ENCODE results near the gene HOXD13. TPM values are rescaled to one million over a fixed set of nuclear protein-coding genes. Genes with fewer than 3 reads are reported as not detected.

HOXD13 gene
- total and polyA plus RNA-seq, 3 experiments from 2014 or later: not detected

DNA sequence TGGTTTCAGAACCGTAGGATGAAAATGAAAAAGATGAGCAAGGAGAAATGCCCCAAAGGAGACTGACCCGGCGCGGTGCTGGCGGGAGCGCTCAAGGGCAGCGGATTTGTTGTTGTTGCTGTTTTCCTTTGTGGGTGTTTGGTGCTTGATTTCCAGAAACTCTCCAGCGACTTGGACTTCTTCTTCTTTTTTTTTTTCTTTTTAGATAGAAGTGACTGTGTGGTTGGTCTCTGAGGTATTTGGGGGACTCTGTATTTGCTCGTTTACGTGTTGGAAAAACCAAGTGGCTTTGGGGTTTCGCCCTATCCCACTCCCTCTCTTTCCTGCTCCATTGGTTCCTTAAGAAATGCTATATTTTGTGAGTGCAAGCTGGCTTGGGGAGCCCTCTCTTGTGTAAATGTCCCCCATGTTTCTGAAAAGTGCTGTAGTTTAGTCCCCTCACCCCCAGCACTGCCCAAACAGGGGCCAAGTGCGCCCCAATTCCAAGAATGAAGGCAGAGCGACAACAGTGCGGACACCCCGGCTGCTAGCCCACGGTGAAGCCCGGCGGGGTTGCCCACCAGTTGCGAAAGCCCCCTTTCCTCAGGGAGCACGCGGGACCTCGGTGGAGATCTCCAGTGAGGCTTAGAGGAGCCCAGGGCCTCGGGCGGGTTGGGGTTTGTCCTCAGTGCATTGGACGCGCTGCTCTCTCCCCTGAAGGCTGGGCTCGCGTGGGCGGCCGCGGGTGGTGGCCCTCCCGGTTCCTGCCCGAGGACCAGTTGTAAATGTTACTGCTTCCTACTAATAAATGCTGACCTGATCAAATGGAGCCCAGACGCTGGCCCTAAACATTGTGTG lies 31.8 kb downstream of the HOXD13 start:
- H3K4me3 ChIP-seq (ENCODE audit: low read length): no peak overlapping the region
- Mint-ChIP-seq H3K27me3 (peaks cover 84 to 88% of the 10 kb centered on the region in 2 donors), H3K36me3 (no peaks in the 10 kb centered on the region), H3K27ac (peak overlapping the region in 3 of 8 donors; percentile 42 to 87 (median 63)), H3K9me3 (peaks cover 0 to 21% (median 7%) of the 10 kb centered on the region in 5 donors), H3K4me1 (peaks cover 21 to 34% (median 26%) of the 10 kb centered on the region in 3 donors), H3K4me3 (peak overlapping the region in 5 of 7 donors; percentile 13 to 61 (median 59))
- peaks cover 13% of the 10 kb centered on the region for H3K4me1 ChIP-seq (ENCODE audit: insufficient read depth, low read length)
- H3K27me3 ChIP-seq (ENCODE audit: insufficient read depth, low read length, poor library complexity, severe bottlenecking): peaks cover 92% of the 10 kb centered on the region
- POLR2A ChIA-PET: no interaction called here
- CTCF ChIA-PET: interaction anchor here (1.0 to 6.0 kb wide), 3 partner anchors 331 to 1023 kb away, joined by 3 to 79 read pairs (median 32); no protein-coding TSS in a partner anchor
- no peak overlapping the region for H3K27ac ChIP-seq (ENCODE audit: low read depth, low read length)
- no peaks in the 10 kb centered on the region for H3K36me3 ChIP-seq (ENCODE audit: insufficient read depth, low read length)
- H3K9me3 ChIP-seq (ENCODE audit: low read length): no peaks in the 10 kb centered on the region
- DNase-seq: no peak

- Mint-ChIP-seq H3K4me3 (peak overlapping the region in 3 of 7 donors; percentile 2 to 34 (median 15)), H3K27me3 (peaks cover 77 to 80% of the 10 kb centered on the region in 2 donors), H3K4me1 (peaks cover 21 to 34% (median 26%) of the 10 kb centered on the region in 3 donors), H3K9me3 (peaks cover 0 to 18% (median 5%) of the 10 kb centered on the region in 5 donors), H3K27ac (peak overlapping the region in 2 of 8 donors; percentile 49 to 87), H3K36me3 (no peaks in the 10 kb centered on the region)
- CTCF ChIA-PET: interaction anchor here (1.0 to 6.0 kb wide), 4 partner anchors 330 to 1023 kb away, joined by 3 to 79 read pairs (median 20); no protein-coding TSS in a partner anchor
- H3K27ac ChIP-seq (ENCODE audit: low read depth, low read length): no peak overlapping the region
- POLR2A ChIA-PET: no interaction called here
- H3K4me3 ChIP-seq (ENCODE audit: low read length): no peak overlapping the region
- H3K9me3 ChIP-seq (ENCODE audit: low read length): no peaks in the 10 kb centered on the region
- peaks cover 14% of the 10 kb centered on the region for H3K4me1 ChIP-seq (ENCODE audit: insufficient read depth, low read length)
- DNase-seq: no peak
- H3K36me3 ChIP-seq (ENCODE audit: insufficient read depth, low read length): no peaks in the 10 kb centered on the region
- H3K27me3 ChIP-seq (ENCODE audit: insufficient read depth, low read length, poor library complexity, severe bottlenecking): peaks cover 85% of the 10 kb centered on the region
Measured at GRCh38 chr2:176124947-176125771, 32.6 kb downstream of the HOXD13 start.

DNA sequence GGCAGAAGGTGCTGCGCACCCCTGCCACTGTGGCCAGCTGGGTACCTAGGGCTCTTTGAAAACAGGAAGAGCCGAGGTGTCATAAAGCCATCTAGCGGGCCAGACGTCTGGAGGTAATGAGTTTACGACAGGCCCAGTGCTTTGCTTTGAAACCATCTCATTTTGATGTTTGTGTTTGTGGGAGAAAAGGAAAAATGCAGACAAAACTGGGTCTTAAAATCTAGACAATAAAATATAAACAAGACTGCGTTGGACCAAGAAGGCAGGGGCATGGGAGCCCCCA lies 33.2 kb downstream of the HOXD13 start:
- Mint-ChIP-seq H3K9me3 (peaks cover 0 to 18% (median 6%) of the 10 kb centered on the region in 5 donors), H3K4me3 (peak overlapping the region in 1 of 7 donors; percentile 15), H3K4me1 (peaks cover 21 to 36% (median 28%) of the 10 kb centered on the region in 3 donors), H3K27ac (peak overlapping the region in 1 of 8 donors; percentile 87), H3K27me3 (peaks cover 74 to 76% of the 10 kb centered on the region in 2 donors), H3K36me3 (no peaks in the 10 kb centered on the region)
- no peaks in the 10 kb centered on the region for H3K9me3 ChIP-seq (ENCODE audit: low read length)
- H3K36me3 ChIP-seq (ENCODE audit: insufficient read depth, low read length): no peaks in the 10 kb centered on the region
- no peak overlapping the region for H3K27ac ChIP-seq (ENCODE audit: low read depth, low read length)
- ChIA-PET POLR2A (no interaction called here), CTCF (interaction anchor here (1.0 to 6.0 kb wide), 4 partner anchors 330 to 1022 kb away, joined by 3 to 79 read pairs (median 20); no protein-coding TSS in a partner anchor)
- H3K27me3 ChIP-seq (ENCODE audit: insufficient read depth, low read length, poor library complexity, severe bottlenecking): peaks cover 84% of the 10 kb centered on the region
- peaks cover 14% of the 10 kb centered on the region for H3K4me1 ChIP-seq (ENCODE audit: insufficient read depth, low read length)
- DNase-seq: no peak
- no peak overlapping the region for H3K4me3 ChIP-seq (ENCODE audit: low read length)

GRCh38 chr2:176126929-176127773 lies 34.6 kb downstream of the HOXD13 start:
- H3K36me3 ChIP-seq (ENCODE audit: insufficient read depth, low read length): no peaks in the 10 kb centered on the region
- peak; percentile 49 to 72 (median 62) for DNase-seq
- H3K4me1 ChIP-seq (ENCODE audit: insufficient read depth, low read length): peaks cover 16% of the 10 kb centered on the region
- H3K9me3 Mint-ChIP-seq: peaks cover 4 to 25% (median 13%) of the 10 kb centered on the region in 5 donors
- no peak overlapping the region for H3K27ac ChIP-seq (ENCODE audit: low read depth, low read length)
- H3K27me3 Mint-ChIP-seq: peaks cover 76 to 79% of the 10 kb centered on the region in 2 donors
- no peaks in the 10 kb centered on the region for H3K9me3 ChIP-seq (ENCODE audit: low read length)
- peaks cover 83% of the 10 kb centered on the region for H3K27me3 ChIP-seq (ENCODE audit: insufficient read depth, low read length, poor library complexity, severe bottlenecking)
- H3K36me3 Mint-ChIP-seq: no peaks in the 10 kb centered on the region
- H3K27ac Mint-ChIP-seq: peak overlapping the region in 2 of 8 donors; percentile 46 to 87
- H3K4me3 Mint-ChIP-seq: peak overlapping the region in 1 of 7 donors; percentile 53
- POLR2A ChIA-PET: interaction anchor here (0.6 to 1.2 kb wide), 2 partner anchors 82 to 328 kb away, joined by 3 to 4 read pairs; no protein-coding TSS in a partner anchor
- CTCF ChIA-PET: interaction anchor here (0.6 to 6.0 kb wide), 32 partner anchors 13 to 1207 kb away, joined by 3 to 79 read pairs (median 4); no protein-coding TSS in a partner anchor
- H3K4me3 ChIP-seq (ENCODE audit: low read length): no peak overlapping the region
- peaks cover 31 to 49% (median 40%) of the 10 kb centered on the region in 3 donors for H3K4me1 Mint-ChIP-seq

DNA sequence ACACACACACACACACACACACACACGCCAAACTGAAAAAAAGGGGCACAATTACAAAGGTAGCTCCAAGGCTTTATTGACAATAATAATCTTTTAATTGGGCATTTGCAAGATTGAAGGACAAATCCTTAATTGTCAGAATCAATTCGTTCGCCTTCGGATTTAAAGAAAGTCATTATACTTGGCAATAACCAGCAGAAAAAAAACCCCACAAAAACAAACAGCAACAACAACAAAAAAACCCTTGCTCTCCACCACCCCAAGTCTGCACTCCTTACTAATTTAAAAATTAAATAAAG lies 35.2 kb downstream of the HOXD13 start:
- DNase-seq: no peak
- peaks cover 79 to 81% of the 10 kb centered on the region in 2 donors for H3K27me3 Mint-ChIP-seq
- Histone ChIP-seq H3K27me3 (ENCODE audit: insufficient read depth, low read length, poor library complexity, severe bottlenecking) (peaks cover 83% of the 10 kb centered on the region), H3K9me3 (ENCODE audit: low read length) (no peaks in the 10 kb centered on the region), H3K27ac (ENCODE audit: low read depth, low read length) (no peak overlapping the region), H3K4me1 (ENCODE audit: insufficient read depth, low read length) (peaks cover 20% of the 10 kb centered on the region), H3K36me3 (ENCODE audit: insufficient read depth, low read length) (no peaks in the 10 kb centered on the region), H3K4me3 (ENCODE audit: low read length) (no peak overlapping the region)
- peaks cover 34 to 55% (median 41%) of the 10 kb centered on the region in 3 donors for H3K4me1 Mint-ChIP-seq
- peak overlapping the region in 1 of 8 donors; percentile 85 for H3K27ac Mint-ChIP-seq
- H3K9me3 Mint-ChIP-seq: peaks cover 5 to 29% (median 17%) of the 10 kb centered on the region in 5 donors
- ChIA-PET POLR2A (interaction anchor here (0.6 kb wide), 2 partner anchors 83 to 544 kb away, joined by 3 read pairs; no protein-coding TSS in a partner anchor), CTCF (interaction anchor here (0.7 to 6.0 kb wide), 24 partner anchors 12 to 1206 kb away, joined by 3 to 79 read pairs (median 6); no protein-coding TSS in a partner anchor)
- peak overlapping the region in 2 of 7 donors; percentile 63 to 81 for H3K4me3 Mint-ChIP-seq
- no peaks in the 10 kb centered on the region for H3K36me3 Mint-ChIP-seq

GRCh38 chr2:176128172-176128981 lies 35.9 kb downstream of the HOXD13 start:
- Histone ChIP-seq H3K36me3 (ENCODE audit: insufficient read depth, low read length) (no peaks in the 10 kb centered on the region), H3K27me3 (ENCODE audit: insufficient read depth, low read length, poor library complexity, severe bottlenecking) (peaks cover 87% of the 10 kb centered on the region), H3K4me1 (ENCODE audit: insufficient read depth, low read length) (peaks cover 20% of the 10 kb centered on the region), H3K9me3 (ENCODE audit: low read length) (no peaks in the 10 kb centered on the region), H3K27ac (ENCODE audit: low read depth, low read length) (no peak overlapping the region), H3K4me3 (ENCODE audit: low read length) (no peak overlapping the region)
- Mint-ChIP-seq H3K27ac (peak overlapping the region in 5 of 8 donors; percentile 37 to 85 (median 67)), H3K9me3 (peaks cover 5 to 29% (median 20%) of the 10 kb centered on the region in 5 donors), H3K36me3 (no peaks in the 10 kb centered on the region), H3K27me3 (peaks cover 85 to 87% of the 10 kb centered on the region in 2 donors), H3K4me1 (peaks cover 37 to 56% (median 42%) of the 10 kb centered on the region in 3 donors), H3K4me3 (peak overlapping the region in 6 of 7 donors; percentile 59 to 81 (median 72))
- no peak for DNase-seq
- ChIA-PET POLR2A (interaction anchor here (0.6 kb wide), 2 partner anchors 84 to 543 kb away, joined by 3 read pairs; no protein-coding TSS in a partner anchor), CTCF (interaction anchor here (1.3 to 6.0 kb wide), 10 partner anchors 12 to 1021 kb away, joined by 3 to 79 read pairs (median 14); no protein-coding TSS in a partner anchor)

Data from CD8-positive, alpha-beta memory T cell (primary cell).